ENCODE measurements around the gene IRF6.

The IRF6 gene

DNA sequence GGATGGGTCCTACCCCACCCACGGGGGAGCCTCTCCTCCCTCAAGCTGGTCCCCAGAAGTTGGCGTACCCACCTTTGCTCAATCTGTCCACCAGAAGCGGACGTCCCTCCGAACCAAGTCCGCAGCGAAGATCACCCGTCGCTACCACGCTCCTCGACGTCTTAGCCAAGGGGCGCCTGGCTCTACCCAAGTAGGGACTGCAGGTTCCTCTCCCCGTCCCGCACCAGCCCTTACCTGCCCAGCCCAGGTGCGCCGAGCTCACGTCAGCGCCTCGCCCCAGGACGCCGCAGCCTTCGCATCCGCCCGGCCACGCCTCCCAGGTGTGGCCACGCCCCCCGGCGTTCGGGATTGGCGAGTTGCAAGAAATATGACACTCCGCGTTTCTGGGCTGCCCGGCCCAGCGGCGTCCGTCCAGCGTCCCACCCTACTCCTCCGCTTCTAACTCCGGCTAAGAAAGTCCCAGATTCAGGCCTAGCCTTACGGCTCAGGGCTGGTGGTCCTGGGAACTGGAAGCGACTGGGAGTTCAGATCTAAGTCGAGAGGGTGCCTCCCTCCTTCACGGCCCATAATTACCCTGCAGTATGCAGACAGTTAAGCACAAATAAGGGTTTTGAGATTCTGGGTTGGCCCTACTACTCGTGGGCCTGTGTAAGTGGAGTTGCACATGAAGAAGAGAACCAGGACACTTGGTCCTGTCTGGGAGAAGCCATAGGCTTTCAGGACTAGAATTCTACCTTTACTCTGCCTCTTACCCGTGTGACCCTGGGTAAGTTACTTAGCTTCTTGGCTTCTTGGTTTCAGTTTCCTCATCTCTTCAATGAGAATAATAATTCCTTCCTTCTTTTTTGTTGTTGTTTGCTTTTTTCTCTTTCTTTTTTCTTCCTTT lies at the start of gene IRF6:
IRF6 (minus strand) TSS at position 268 of the 886 bp plus-strand sequence. CDS start 4,729 bp downstream, outside the sequence.
- peak within 1 kb of the TSS; percentile 44 for H3K4me2 ChIP-seq (ENCODE audit: low read depth, low read length, poor library complexity, severe bottlenecking)
- TF ChIP-seq EZH2phosphoT487 (conservative IDR thresholded peaks at IDR 0.05; ENCODE audit: low read length): no peak
- TF ChIP-seq, protein P1, sequence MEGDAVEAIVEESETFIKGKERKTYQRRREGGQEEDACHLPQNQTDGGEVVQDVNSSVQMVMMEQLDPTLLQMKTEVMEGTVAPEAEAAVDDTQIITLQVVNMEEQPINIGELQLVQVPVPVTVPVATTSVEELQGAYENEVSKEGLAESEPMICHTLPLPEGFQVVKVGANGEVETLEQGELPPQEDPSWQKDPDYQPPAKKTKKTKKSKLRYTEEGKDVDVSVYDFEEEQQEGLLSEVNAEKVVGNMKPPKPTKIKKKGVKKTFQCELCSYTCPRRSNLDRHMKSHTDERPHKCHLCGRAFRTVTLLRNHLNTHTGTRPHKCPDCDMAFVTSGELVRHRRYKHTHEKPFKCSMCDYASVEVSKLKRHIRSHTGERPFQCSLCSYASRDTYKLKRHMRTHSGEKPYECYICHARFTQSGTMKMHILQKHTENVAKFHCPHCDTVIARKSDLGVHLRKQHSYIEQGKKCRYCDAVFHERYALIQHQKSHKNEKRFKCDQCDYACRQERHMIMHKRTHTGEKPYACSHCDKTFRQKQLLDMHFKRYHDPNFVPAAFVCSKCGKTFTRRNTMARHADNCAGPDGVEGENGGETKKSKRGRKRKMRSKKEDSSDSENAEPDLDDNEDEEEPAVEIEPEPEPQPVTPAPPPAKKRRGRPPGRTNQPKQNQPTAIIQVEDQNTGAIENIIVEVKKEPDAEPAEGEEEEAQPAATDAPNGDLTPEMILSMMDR (IDR thresholded peaks at IDR 0.05; ENCODE audit: insufficient read depth, low read length, poor library complexity, severe bottlenecking): no peak
- H3K9me2 ChIP-seq (replicated peaks; ENCODE audit: insufficient read depth, low read length): no peaks in the 10 kb centered on the region
- H4K20me1 ChIP-seq (ENCODE audit: low read depth, low read length): no peaks in the 10 kb centered on the region
- H3K27ac ChIP-seq (ENCODE audit: low read depth, low read length): no peak within 1 kb of the TSS
- H3K36me3 ChIP-seq (ENCODE audit: low read length): no peaks in the 10 kb centered on the region
- H3K27me3 ChIP-seq (ENCODE audit: low read length): no peaks in the 10 kb centered on the region
- no peak within 1 kb of the TSS for H3K4me3 ChIP-seq (ENCODE audit: insufficient read depth, low read length, poor library complexity, severe bottlenecking)
- no peaks in the 10 kb centered on the region for H3K79me2 ChIP-seq (ENCODE audit: insufficient read depth, low read length)
- H3K9ac ChIP-seq (ENCODE audit: low read length): no peak within 1 kb of the TSS
- no peaks in the 10 kb centered on the region for H3K9me3 ChIP-seq (ENCODE audit: insufficient read depth, low read length)
- H2AFZ ChIP-seq (ENCODE audit: low read depth, low read length, severe bottlenecking): peak within 1 kb of the TSS; percentile 90
- no peaks in the 10 kb centered on the region for H3F3A ChIP-seq (ENCODE audit: insufficient read depth)

DNA sequence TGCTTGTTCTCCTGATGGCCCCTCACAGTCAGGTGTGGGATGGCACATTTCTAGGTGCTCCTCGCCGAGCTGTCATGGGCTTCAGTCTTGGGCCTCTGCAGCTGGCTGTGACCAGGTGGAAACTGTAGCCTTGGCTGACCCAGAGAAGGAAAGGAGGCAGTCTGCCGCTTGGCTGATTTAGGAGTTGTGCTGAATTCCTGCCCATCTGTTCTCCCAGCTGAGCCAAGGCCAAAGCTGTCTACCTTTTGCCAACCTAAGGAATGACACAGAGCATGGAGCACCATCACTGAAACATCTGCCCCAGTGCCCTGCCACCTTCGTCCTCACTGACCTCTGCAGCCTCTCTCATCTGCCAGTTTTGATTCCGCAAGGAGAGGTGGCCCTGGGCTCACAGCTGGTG lies 49.7 kb upstream of the IRF6 start:
- no peak overlapping the region for H3K4me3 ChIP-seq (ENCODE audit: insufficient read depth, low read length, poor library complexity, severe bottlenecking)
- H3K36me3 ChIP-seq (ENCODE audit: low read length): peaks cover 15% of the 10 kb centered on the region
- no peak overlapping the region for H3K4me2 ChIP-seq (ENCODE audit: low read depth, low read length, poor library complexity, severe bottlenecking)
- H3K79me2 ChIP-seq (ENCODE audit: insufficient read depth, low read length): no peaks in the 10 kb centered on the region
- no peak overlapping the region for H2AFZ ChIP-seq (ENCODE audit: low read depth, low read length, severe bottlenecking)
- no peaks in the 10 kb centered on the region for H4K20me1 ChIP-seq (ENCODE audit: low read depth, low read length)
- H3K9ac ChIP-seq (ENCODE audit: low read length): no peak overlapping the region
- no peaks in the 10 kb centered on the region for H3K9me3 ChIP-seq (ENCODE audit: insufficient read depth, low read length)
- no peaks in the 10 kb centered on the region for H3K9me2 ChIP-seq (replicated peaks; ENCODE audit: insufficient read depth, low read length)
- no peaks in the 10 kb centered on the region for H3F3A ChIP-seq (ENCODE audit: insufficient read depth)
- no peak overlapping the region for H3K27ac ChIP-seq (ENCODE audit: low read depth, low read length)
- no peaks in the 10 kb centered on the region for H3K27me3 ChIP-seq (ENCODE audit: low read length)
- no peak for TF ChIP-seq EZH2phosphoT487 (conservative IDR thresholded peaks at IDR 0.05; ENCODE audit: low read length)
- TF ChIP-seq, protein P1 (IDR thresholded peaks at IDR 0.05; ENCODE audit: insufficient read depth, low read length, poor library complexity, severe bottlenecking): no peak

DNA sequence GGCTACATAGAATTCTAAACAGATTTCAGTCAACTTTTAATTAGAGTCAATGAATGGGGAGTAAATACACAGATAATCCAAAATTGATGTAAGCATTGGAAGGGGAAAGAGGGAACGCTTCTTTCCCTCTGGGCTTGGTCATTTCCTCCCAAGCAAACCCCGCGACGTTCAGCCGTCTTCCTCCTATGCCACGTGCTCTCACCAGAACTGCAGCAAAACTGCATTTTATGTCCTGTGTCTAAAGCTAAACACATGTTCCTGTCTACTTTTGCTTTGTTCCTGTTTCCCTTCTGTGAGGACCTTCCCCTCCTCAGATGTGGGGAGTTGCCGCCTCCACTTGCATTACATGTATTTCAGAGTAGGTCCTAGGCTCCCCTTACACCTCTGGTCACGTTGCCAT lies 49.1 kb upstream of the IRF6 start:
- Histone ChIP-seq H3K27ac (ENCODE audit: low read depth, low read length) (no peak overlapping the region), H3K9me3 (ENCODE audit: insufficient read depth, low read length) (no peaks in the 10 kb centered on the region), H3K27me3 (ENCODE audit: low read length) (no peaks in the 10 kb centered on the region), H3K4me3 (ENCODE audit: insufficient read depth, low read length, poor library complexity, severe bottlenecking) (no peak overlapping the region), H3F3A (ENCODE audit: insufficient read depth) (no peaks in the 10 kb centered on the region), H3K9ac (ENCODE audit: low read length) (no peak overlapping the region), H4K20me1 (ENCODE audit: low read depth, low read length) (no peaks in the 10 kb centered on the region), H2AFZ (ENCODE audit: low read depth, low read length, severe bottlenecking) (no peak overlapping the region), H3K9me2 (replicated peaks; ENCODE audit: insufficient read depth, low read length) (no peaks in the 10 kb centered on the region), H3K4me2 (ENCODE audit: low read depth, low read length, poor library complexity, severe bottlenecking) (no peak overlapping the region), H3K36me3 (ENCODE audit: low read length) (peaks cover 15% of the 10 kb centered on the region), H3K79me2 (ENCODE audit: insufficient read depth, low read length) (no peaks in the 10 kb centered on the region)
- TF ChIP-seq EZH2phosphoT487 (conservative IDR thresholded peaks at IDR 0.05; ENCODE audit: low read length): no peak
- TF ChIP-seq, protein P1 (IDR thresholded peaks at IDR 0.05; ENCODE audit: insufficient read depth, low read length, poor library complexity, severe bottlenecking): no peak

Data from SU-DHL-6 (cell line).